OCI-LY7 (cell line): Measurements from ENCODE around the gene KIF16B. TPM values are rescaled to one million over a fixed set of nuclear protein-coding genes. Genes with fewer than 3 reads are reported as not detected.

Experiments used
- BruUV-seq: library from RNA; stranded (reverse); fragments of 400-500 nt; replicated peaks from 2 replicates; lab custom pipeline; 2021; lab: Mats Ljungman, UMichigan
- CTCF ChIA-PET: fragments of 300-600 bp; sonication (Branson Sonifier 250); formaldehyde crosslinking; loops from one replicate; lab custom pipeline; 2022; ENCODE audit warnings: antibody characterized with exemption; ENCODE audit not compliant: unreplicated experiment; lab: Charles Lee
- POLR2A ChIA-PET: fragments of 300-600 bp; sonication (Branson Sonifier 250); formaldehyde crosslinking; loops from one replicate; lab custom pipeline; 2022; ENCODE audit warnings: antibody characterized with exemption; lab: Charles Lee
- DNase-seq: peaks from one replicate; pipeline ENCODE4 v3.0.0-alpha.2; 2015; ENCODE audit warnings: low spot score
- H2AFZ ChIP-seq: fragments of 200-600 bp; sonication (generic), shearing (Covaris generic); 2 replicates; pipeline ENCODE4 v1.6.1; 2014; ENCODE audit warnings: mild to moderate bottlenecking, antibody characterized with exemption, low read length, moderate library complexity
- H3K27ac ChIP-seq: fragments of 200-600 bp; sonication (generic); 2 replicates; pipeline ENCODE4 v1.5.1; 2014; ENCODE audit warnings: mixed run types, low read depth, mild to moderate bottlenecking, moderate library complexity, low read length, inconsistent platforms; ENCODE audit not compliant: poor library complexity, severe bottlenecking
- H3K36me3 ChIP-seq: fragments of 200-600 bp; sonication (generic); 2 replicates; pipeline ENCODE4 v1.6.1; 2014; ENCODE audit warnings: mild to moderate bottlenecking, antibody characterized with exemption, low read length, moderate library complexity, mixed read lengths; ENCODE audit not compliant: insufficient read depth
- H3K4me1 ChIP-seq: fragments of 200-600 bp; sonication (generic); 2 replicates; pipeline ENCODE4 v1.5.1; 2014; ENCODE audit warnings: mild to moderate bottlenecking, low read length; ENCODE audit not compliant: insufficient read depth, poor library complexity, severe bottlenecking
- H3K4me2 ChIP-seq: fragments of 200-600 bp; sonication (generic); 2 replicates; pipeline ENCODE4 v1.6.1; 2014; ENCODE audit warnings: mild to moderate bottlenecking, low read length
- H3K4me3 ChIP-seq: fragments of 200-600 bp; sonication (generic); 2 replicates; pipeline ENCODE4 v1.5.1; 2014; ENCODE audit warnings: mild to moderate bottlenecking, low read depth, low read length; ENCODE audit not compliant: poor library complexity, severe bottlenecking
- H3K79me2 ChIP-seq: fragments of 200-600 bp; sonication (generic); 2 replicates; pipeline ENCODE4 v1.6.1; 2016; ENCODE audit warnings: low read depth, mild to moderate bottlenecking, low read length, moderate library complexity, mixed read lengths; ENCODE audit not compliant: insufficient read depth
- H3K9me2 ChIP-seq: fragments of 200-600 bp; sonication (generic); 2 replicates; pipeline ENCODE4 v1.6.1; 2016; ENCODE audit warnings: mild to moderate bottlenecking, low read length, mixed read lengths; ENCODE audit not compliant: insufficient read depth
- H3K9me3 ChIP-seq: fragments of 200-600 bp; sonication (generic); 2 replicates; pipeline ENCODE4 v1.6.1; 2014; ENCODE audit warnings: mild to moderate bottlenecking, mixed run types, low read length, mixed read lengths
- H4K20me1 ChIP-seq: fragments of 200-600 bp; sonication (generic); 2 replicates; pipeline ENCODE4 v1.6.1; 2014; ENCODE audit warnings: mild to moderate bottlenecking, antibody characterized with exemption, low read length, moderate library complexity, mixed read lengths; ENCODE audit not compliant: insufficient read depth
- EZH2phosphoT487 ChIP-seq: fragments of 200-600 bp; sonication (generic); IDR thresholded peaks from 2 replicates; pipeline ENCODE4 v1.6.1; 2018; ENCODE audit warnings: low read depth, borderline replicate concordance, mild to moderate bottlenecking, mixed run types, antibody characterized with exemption, low read length, moderate library complexity, mixed read lengths
- intact Hi-C: fragments of 100-400 bp; cut with micrococcal nuclease; formaldehyde crosslinking; loops from one replicate; pipeline ENCODE4 v1.10.0; 2022; ENCODE audit not compliant: unreplicated experiment
- total RNA-seq, 2 experiments: library from RNA; depleted of rRNA in 1 of 2; stranded (reverse); fragments of >200 nt in 1 of 2; shearing (Covaris generic) in 1 of 2; gene quantifications; 2 replicates each; pipeline ENCODE4 v1.2.3, GENCODE V29; 2014 to 2022
- TF ChIP-seq, protein P1 (sequence below): fragments of 200-600 bp; sonication (generic); conservative IDR thresholded peaks from 2 replicates; pipeline ENCODE4 v1.5.1; 2014; ENCODE audit warnings: mild to moderate bottlenecking, antibody characterized with exemption, low read length, moderate library complexity, mixed read lengths

KIF16B gene
- total RNA-seq, 2 experiments from 2014 or later = 6.2 to 11.2 TPM

DNA sequence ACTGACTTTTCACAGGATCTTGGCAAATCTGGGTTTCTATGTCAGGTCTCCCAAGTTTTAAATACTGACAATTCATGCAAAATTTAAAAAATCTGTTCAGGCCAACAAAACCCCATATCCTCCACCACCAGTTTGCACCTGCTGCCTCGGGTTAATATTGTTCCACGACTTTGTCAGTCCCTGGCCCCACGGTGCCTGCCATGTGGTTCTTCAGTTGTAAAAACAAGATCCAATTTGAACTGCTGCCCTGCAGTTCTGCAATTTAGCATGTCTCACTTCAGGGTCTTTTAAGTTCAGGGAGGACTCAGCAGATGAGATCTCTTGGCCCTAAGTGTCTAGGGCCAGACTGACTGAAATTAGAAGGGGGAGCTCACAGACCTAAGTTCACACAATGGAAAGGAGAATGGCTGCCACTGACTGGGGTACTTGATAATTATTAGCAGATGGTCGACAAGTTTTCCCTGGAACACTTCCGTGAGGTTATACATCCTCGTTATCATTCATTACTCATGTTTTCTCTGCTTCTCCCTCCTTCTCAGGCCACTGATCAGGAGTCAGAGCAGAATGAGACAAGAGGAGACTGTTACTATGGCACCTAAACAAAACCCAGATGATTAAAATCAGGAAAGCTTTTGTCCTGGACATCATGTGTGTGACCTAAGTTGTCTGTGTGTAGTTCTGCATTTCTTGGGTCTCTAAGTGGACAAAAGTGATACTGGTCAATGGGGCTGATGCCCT lies 223.6 kb downstream of the KIF16B start:
- CTCF ChIA-PET = no interaction called here
- POLR2A ChIA-PET = interaction anchor here (0.9 to 1.1 kb wide), 2 partner anchors 17 to 192 kb away, joined by 3 read pairs; no protein-coding TSS in a partner anchor
- Histone ChIP-seq H3K9me2 (no peaks in the 10 kb centered on the region), H3K4me3 (no peak overlapping the region), H3K27ac (no peak overlapping the region), H2AFZ (no peak overlapping the region), H4K20me1 (no peaks in the 10 kb centered on the region), H3K9me3 (no peaks in the 10 kb centered on the region), H3K4me1 (no peaks in the 10 kb centered on the region), H3K4me2 (no peak overlapping the region), H3K79me2 (no peaks in the 10 kb centered on the region), H3K36me3 (no peaks in the 10 kb centered on the region)
- no peak for TF ChIP-seq EZH2phosphoT487
- TF ChIP-seq, protein P1, sequence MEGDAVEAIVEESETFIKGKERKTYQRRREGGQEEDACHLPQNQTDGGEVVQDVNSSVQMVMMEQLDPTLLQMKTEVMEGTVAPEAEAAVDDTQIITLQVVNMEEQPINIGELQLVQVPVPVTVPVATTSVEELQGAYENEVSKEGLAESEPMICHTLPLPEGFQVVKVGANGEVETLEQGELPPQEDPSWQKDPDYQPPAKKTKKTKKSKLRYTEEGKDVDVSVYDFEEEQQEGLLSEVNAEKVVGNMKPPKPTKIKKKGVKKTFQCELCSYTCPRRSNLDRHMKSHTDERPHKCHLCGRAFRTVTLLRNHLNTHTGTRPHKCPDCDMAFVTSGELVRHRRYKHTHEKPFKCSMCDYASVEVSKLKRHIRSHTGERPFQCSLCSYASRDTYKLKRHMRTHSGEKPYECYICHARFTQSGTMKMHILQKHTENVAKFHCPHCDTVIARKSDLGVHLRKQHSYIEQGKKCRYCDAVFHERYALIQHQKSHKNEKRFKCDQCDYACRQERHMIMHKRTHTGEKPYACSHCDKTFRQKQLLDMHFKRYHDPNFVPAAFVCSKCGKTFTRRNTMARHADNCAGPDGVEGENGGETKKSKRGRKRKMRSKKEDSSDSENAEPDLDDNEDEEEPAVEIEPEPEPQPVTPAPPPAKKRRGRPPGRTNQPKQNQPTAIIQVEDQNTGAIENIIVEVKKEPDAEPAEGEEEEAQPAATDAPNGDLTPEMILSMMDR = no peak
- no TSS peak for BruUV-seq
- intact Hi-C loops = no loop called here
- no peak for DNase-seq

DNA sequence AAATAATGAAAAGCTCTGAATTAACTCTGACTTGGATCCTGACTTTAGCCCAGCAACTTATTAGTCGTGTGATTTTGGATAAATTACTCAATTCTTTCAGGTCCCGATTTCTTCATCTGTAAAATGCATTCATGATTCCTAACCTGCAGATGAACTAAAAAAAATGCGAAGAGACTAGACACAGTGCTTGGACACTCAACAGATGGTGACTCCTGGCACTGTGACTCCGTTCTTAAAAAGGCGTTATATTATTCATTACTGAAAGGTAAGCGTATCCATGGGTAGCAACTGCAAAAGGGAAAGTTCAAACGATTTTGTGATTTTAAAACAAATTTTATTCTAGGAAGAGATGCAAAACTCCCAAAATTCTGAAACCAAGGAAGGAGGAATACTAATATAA lies 226.3 kb downstream of the KIF16B start:
- H3K9me2 ChIP-seq = no peaks in the 10 kb centered on the region
- H3K4me3 ChIP-seq = no peak overlapping the region
- ChIA-PET POLR2A (interaction anchor here (0.6 kb wide), 1 partner anchor 29 kb away, joined by 3 read pairs; no protein-coding TSS in a partner anchor), CTCF (no interaction called here)
- BruUV-seq = no TSS peak
- no peaks in the 10 kb centered on the region for H3K79me2 ChIP-seq
- H3K9me3 ChIP-seq = no peaks in the 10 kb centered on the region
- intact Hi-C loops = no loop called here
- no peaks in the 10 kb centered on the region for H4K20me1 ChIP-seq
- TF ChIP-seq EZH2phosphoT487 = no peak
- no peak overlapping the region for H3K27ac ChIP-seq
- H3K36me3 ChIP-seq = no peaks in the 10 kb centered on the region
- H3K4me1 ChIP-seq = no peaks in the 10 kb centered on the region
- no peak for DNase-seq
- no peak overlapping the region for H3K4me2 ChIP-seq
- no peak overlapping the region for H2AFZ ChIP-seq

- Histone ChIP-seq H3K4me2 (no peak overlapping the region), H3K79me2 (no peaks in the 10 kb centered on the region), H3K27ac (no peak overlapping the region), H2AFZ (no peak overlapping the region), H3K9me3 (no peaks in the 10 kb centered on the region), H3K36me3 (no peaks in the 10 kb centered on the region), H3K9me2 (no peaks in the 10 kb centered on the region), H3K4me1 (no peaks in the 10 kb centered on the region), H4K20me1 (no peaks in the 10 kb centered on the region), H3K4me3 (no peak overlapping the region)
- ChIA-PET POLR2A (no interaction called here), CTCF (no interaction called here)
- intact Hi-C loops = no loop called here
- DNase-seq = no peak
- BruUV-seq = no TSS peak
- TF ChIP-seq EZH2phosphoT487 = no peak
- TF ChIP-seq, protein P1 = no peak
These were observed 235.5 kb downstream of the KIF16B start for GRCh38 chr20:16337707-16338106.
